ENCODE results near the gene ITGB4. TPM values are rescaled to one million over a fixed set of nuclear protein-coding genes. Genes with fewer than 3 reads are reported as not detected.

ITGB4 gene
- total RNA-seq, 4 donors from 2014 or later: 10.7 to 27.0 (median 17.3) TPM

GRCh38 chr17:75681289-75681688 lies 40.0 kb upstream of the ITGB4 start:
- ATAC-seq (ENCODE audit: low FRiP score) (peak; percentile 69), DNase-seq (ENCODE audit: low spot score) (no peak)
- TF ChIP-seq CTCF (IDR thresholded peaks at IDR 0.05): no peak

GRCh38 chr17:75683583-75683982 lies 37.7 kb upstream of the ITGB4 start:
- ATAC-seq (ENCODE audit: low FRiP score) (no peak), DNase-seq (ENCODE audit: low spot score) (no peak)
- TF ChIP-seq CTCF (IDR thresholded peaks at IDR 0.05): no peak

- ATAC-seq (ENCODE audit: low FRiP score) (peak; percentile 15), DNase-seq (ENCODE audit: low spot score) (no peak)
- no peak for TF ChIP-seq CTCF (IDR thresholded peaks at IDR 0.05)
These were observed 37.0 kb upstream of the ITGB4 start for GRCh38 chr17:75684249-75684648.

- DNase-seq (ENCODE audit: low spot score) (no peak), ATAC-seq (ENCODE audit: low FRiP score) (peak; percentile 46)
- TF ChIP-seq CTCF (IDR thresholded peaks at IDR 0.05): no peak
These were observed 36.3 kb upstream of the ITGB4 start for GRCh38 chr17:75684924-75685323.

GRCh38 chr17:75685499-75685898 lies 35.8 kb upstream of the ITGB4 start:
- DNase-seq (ENCODE audit: low spot score) (no peak), ATAC-seq (ENCODE audit: low FRiP score) (no peak)
- TF ChIP-seq CTCF (IDR thresholded peaks at IDR 0.05): no peak

GRCh38 chr17:75688209-75688825 lies 32.9 kb upstream of the ITGB4 start:
- no peak for ATAC-seq (ENCODE audit: low FRiP score)
- no peak for TF ChIP-seq CTCF (IDR thresholded peaks at IDR 0.05)

GRCh38 chr17:75689441-75689873 lies 31.8 kb upstream of the ITGB4 start:
- DNase-seq (ENCODE audit: low spot score) (no peak), ATAC-seq (ENCODE audit: low FRiP score) (no peak)
- TF ChIP-seq CTCF (IDR thresholded peaks at IDR 0.05): no peak

More at GRCh38 chr17:75688209-75688825, 32.9 kb upstream of the ITGB4 start:
- no peak for DNase-seq (ENCODE audit: low spot score)
